DOHH2 (cell line): ENCODE measurements around the gene MYH6.

ENCODE experiments used
- CTCF ChIP-seq: fragments of 200-600 bp; sonication (generic); IDR thresholded peaks from one replicate; pipeline ENCODE4 v1.5.1; 2014; ENCODE audit warnings: antibody characterized with exemption, mild to moderate bottlenecking, low read depth, low read length; ENCODE audit not compliant: poor library complexity, severe bottlenecking
- EZH2phosphoT487 ChIP-seq: fragments of 200-600 bp; sonication (generic); IDR thresholded peaks from 2 replicates; pipeline ENCODE4 v1.6.1; 2017; ENCODE audit warnings: borderline replicate concordance, mild to moderate bottlenecking, antibody characterized with exemption, low read length, moderate library complexity, mixed read lengths

DNA sequence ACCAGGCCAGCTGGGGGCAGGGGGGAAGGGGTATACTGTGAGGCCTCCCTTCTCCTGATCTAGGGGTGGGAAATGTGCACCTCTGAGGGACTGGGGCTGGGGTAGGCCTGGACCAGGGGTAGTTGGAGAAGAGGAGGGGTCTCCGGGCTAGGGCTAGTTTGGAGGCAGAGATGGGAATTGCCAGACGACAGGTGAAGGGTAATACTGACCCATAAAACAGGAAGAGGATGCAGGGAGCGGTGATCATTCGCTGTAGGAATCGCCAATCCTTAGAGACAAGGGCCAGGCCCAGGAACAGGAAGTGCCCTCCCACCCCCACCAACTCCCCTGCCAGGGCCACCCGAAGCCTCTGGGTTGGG lies 59.8 kb downstream of the MYH6 start:
- TF ChIP-seq CTCF (no peak), EZH2phosphoT487 (no peak)
